Measurements from ENCODE around the gene CLIC1.

CLIC1 gene

GRCh38 chr6:31737991-31738979, 2.0 kb upstream of the CLIC1 start:
- peak; percentile 10 to 92 (median 84) for DNase-seq

GRCh38 chr6:31737315-31737990, 1.1 kb upstream of the CLIC1 start:
- DNase-seq: peak in 2 of 3 experiments; percentile 47 to 82

- DNase-seq: no peak
Measured at GRCh38 chr6:31736768-31737314, 511 bp upstream of the CLIC1 start.

GRCh38 chr6:31734821-31735406, 1.4 kb downstream of the CLIC1 start:
- peak; percentile 8 to 47 (median 35) for DNase-seq

GRCh38 chr6:31734247-31734820, 2.0 kb downstream of the CLIC1 start:
- no peak for DNase-seq

GRCh38 chr6:31733734-31734133, 2.6 kb downstream of the CLIC1 start:
- DNase-seq: peak in 1 of 3 experiments; percentile 12

- DNase-seq: peak in 1 of 3 experiments; percentile 10
Measured at GRCh38 chr6:31732029-31732428, 4.3 kb downstream of the CLIC1 start.

- DNase-seq: peak in 1 of 3 experiments; percentile 23
Measured at GRCh38 chr6:31730631-31731086, 5.7 kb downstream of the CLIC1 start.

- DNase-seq: peak in 1 of 3 experiments; percentile 62
Measured at GRCh38 chr6:31729979-31730630, 6.2 kb downstream of the CLIC1 start.

GRCh38 chr6:31729515-31729978, 6.8 kb downstream of the CLIC1 start:
- peak in 2 of 3 experiments; percentile 14 to 68 for DNase-seq

GRCh38 chr6:31728767-31729514, 7.4 kb downstream of the CLIC1 start, which contains the start of gene DDAH2:
DDAH2 (minus strand) TSS chr6:31729299; CDS start chr6:31729161, 138 bp downstream.
- no peak for DNase-seq

- no peak for DNase-seq
Measured at GRCh38 chr6:31727717-31728671, 8.3 kb downstream of the CLIC1 start.

- DNase-seq: no peak
Measured at GRCh38 chr6:31727034-31727716, 9.2 kb downstream of the CLIC1 start.

GRCh38 chr6:31725502-31726350, 10.6 kb downstream of the CLIC1 start:
- no peak for DNase-seq

- no peak for DNase-seq
Measured at GRCh38 chr6:31723980-31724691, 12.2 kb downstream of the CLIC1 start.

- no peak for DNase-seq
Measured at GRCh38 chr6:31723245-31723979, 12.9 kb downstream of the CLIC1 start, which contains the start of gene MPIG6B. MPIG6B (plus strand) TSS chr6:31723373; CDS start chr6:31723384, 11 bp downstream.

- no peak for DNase-seq
Measured at GRCh38 chr6:31722173-31722572, 14.2 kb downstream of the CLIC1 start.
